ENCODE data around the gene IL4I1. TPM values are rescaled to one million over a fixed set of nuclear protein-coding genes. Genes with fewer than 3 reads are reported as not detected.

The IL4I1 gene
- total RNA-seq, 1 experiment from 2014 or later = 0.61 TPM

DNA sequence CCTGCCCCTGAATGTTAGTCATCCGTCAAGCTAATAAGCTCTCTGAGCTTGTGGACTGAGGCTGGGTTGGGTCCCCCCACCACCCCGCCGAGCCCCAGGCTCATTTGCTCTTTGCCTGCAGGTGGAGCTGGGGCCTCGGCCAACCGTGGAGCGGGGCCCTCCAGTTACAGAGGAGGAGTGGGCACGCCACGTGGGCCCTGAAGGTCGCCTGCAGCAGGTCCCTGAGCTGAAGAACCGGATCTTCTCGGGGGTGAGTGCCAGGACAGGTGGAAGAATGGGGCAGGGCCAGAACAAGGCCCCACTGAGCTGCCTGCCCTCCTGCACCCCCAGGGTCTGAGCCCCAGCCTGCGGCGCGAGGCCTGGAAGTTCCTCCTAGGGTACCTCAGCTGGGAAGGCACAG lies 14.0 kb downstream of the IL4I1 start:
- H3K27me3 Mint-ChIP-seq (ENCODE audit: low read depth) = no peaks in the 10 kb centered on the region
- Histone ChIP-seq H4K8ac (replicated peaks; ENCODE audit: insufficient read length, low read depth, low read length) (no peak overlapping the region), H2BK12ac (ENCODE audit: insufficient read length, low read depth, low read length) (no peak overlapping the region), H3K4ac (ENCODE audit: low read depth, low read length) (no peak overlapping the region), H3T11ph (ENCODE audit: low read length) (no peak overlapping the region), H2BK5ac (ENCODE audit: insufficient read length, low read length) (no peak overlapping the region), H3K14ac (ENCODE audit: insufficient read depth, low read length) (no peak overlapping the region), H3K79me2 (ENCODE audit: insufficient read depth, low read length) (no peaks in the 10 kb centered on the region), H3K23ac (ENCODE audit: insufficient read length, low read depth, low read length) (no peak overlapping the region), H3K4me2 (ENCODE audit: insufficient read depth, insufficient read length, low read length) (no peak overlapping the region), H3K9ac (ENCODE audit: extremely low read depth, insufficient read length, low read length) (no peak overlapping the region), H3K9me3 (ENCODE audit: control insufficient read depth, low read depth, low read length) (no peaks in the 10 kb centered on the region), H2BK15ac (ENCODE audit: low read depth, low read length) (no peak overlapping the region), H3K23me2 (ENCODE audit: insufficient read length, low read depth, low read length, poor library complexity, severe bottlenecking) (peaks cover 6% of the 10 kb centered on the region), H2BK20ac (ENCODE audit: low read depth, low read length, poor library complexity, severe bottlenecking) (no peak overlapping the region), H3K27me3 (ENCODE audit: insufficient read depth, low read length) (no peaks in the 10 kb centered on the region), H3K4me1 (ENCODE audit: insufficient read depth, low read length) (no peaks in the 10 kb centered on the region), H2BK120ac (ENCODE audit: low read depth, low read length, poor library complexity, severe bottlenecking) (no peak overlapping the region), H2AFZ (ENCODE audit: low read length) (no peak overlapping the region), H3K18ac (ENCODE audit: insufficient read length, low read depth, low read length) (no peak overlapping the region), H3K79me1 (ENCODE audit: insufficient read depth, low read depth, low read length, poor library complexity, severe bottlenecking) (no peaks in the 10 kb centered on the region), H3K56ac (ENCODE audit: insufficient read length, low read depth, low read length) (no peak overlapping the region), H4K5ac (ENCODE audit: insufficient read length, low read depth, low read length) (no peak overlapping the region), H2AK5ac (ENCODE audit: insufficient read length, low read length) (no peak overlapping the region), H4K20me1 (ENCODE audit: control insufficient read depth, insufficient read depth, insufficient read length) (no peaks in the 10 kb centered on the region), H3K27ac (ENCODE audit: insufficient read length, low read depth, low read length) (no peak overlapping the region), H4K91ac (ENCODE audit: insufficient read length, low read depth, low read length) (no peak overlapping the region)
- no peak overlapping the region for H3K4me3 Mint-ChIP-seq
- H3K27ac Mint-ChIP-seq = no peak overlapping the region
- H3K4me1 Mint-ChIP-seq = peaks cover 11 to 16% of the 10 kb centered on the region in 2 experiments
- peaks cover 56 to 71% (median 71%) of the 10 kb centered on the region in 3 experiments for H3K36me3 Mint-ChIP-seq (ENCODE audit: insufficient read depth in 1 of 3, low read depth in 3 of 3)
- TF ChIP-seq, protein P1, sequence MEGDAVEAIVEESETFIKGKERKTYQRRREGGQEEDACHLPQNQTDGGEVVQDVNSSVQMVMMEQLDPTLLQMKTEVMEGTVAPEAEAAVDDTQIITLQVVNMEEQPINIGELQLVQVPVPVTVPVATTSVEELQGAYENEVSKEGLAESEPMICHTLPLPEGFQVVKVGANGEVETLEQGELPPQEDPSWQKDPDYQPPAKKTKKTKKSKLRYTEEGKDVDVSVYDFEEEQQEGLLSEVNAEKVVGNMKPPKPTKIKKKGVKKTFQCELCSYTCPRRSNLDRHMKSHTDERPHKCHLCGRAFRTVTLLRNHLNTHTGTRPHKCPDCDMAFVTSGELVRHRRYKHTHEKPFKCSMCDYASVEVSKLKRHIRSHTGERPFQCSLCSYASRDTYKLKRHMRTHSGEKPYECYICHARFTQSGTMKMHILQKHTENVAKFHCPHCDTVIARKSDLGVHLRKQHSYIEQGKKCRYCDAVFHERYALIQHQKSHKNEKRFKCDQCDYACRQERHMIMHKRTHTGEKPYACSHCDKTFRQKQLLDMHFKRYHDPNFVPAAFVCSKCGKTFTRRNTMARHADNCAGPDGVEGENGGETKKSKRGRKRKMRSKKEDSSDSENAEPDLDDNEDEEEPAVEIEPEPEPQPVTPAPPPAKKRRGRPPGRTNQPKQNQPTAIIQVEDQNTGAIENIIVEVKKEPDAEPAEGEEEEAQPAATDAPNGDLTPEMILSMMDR (conservative IDR thresholded peaks at IDR 0.05) = no peak
- no peak for DNase-seq
- WGBS (ENCODE audit: extremely low coverage, insufficient read length, low lambda C conversion rate) = no CpG with 5 or more reads among the region's 14 CpGs
- H3K9me3 Mint-ChIP-seq = no peaks in the 10 kb centered on the region

Data from H9 (cell line).